HepG2 (cell line): ENCODE results near the gene CYSTM1. TPM values are rescaled to one million over a fixed set of nuclear protein-coding genes. Genes with fewer than 3 reads are reported as not detected.
A peak's percentile ranks its signal among the peaks of the same experiment; 100 is the strongest.

Source experiments
- AKNA ChIP-seq: sonication (generic); formaldehyde crosslinking; IDR thresholded peaks from 2 replicates; pipeline ENCODE4 v1.4.0; 2020; ENCODE audit warnings: missing genetic modification reagents, borderline replicate concordance
- ATF7 ChIP-seq, 2 experiments: fragments of 450-650 bp in 1 of 2; sonication (generic) in 1 of 2; formaldehyde crosslinking in 1 of 2; IDR thresholded peaks; 2 replicates each; pipeline versions ENCODE4 v1.4.0 to v1.6.1; 2016 to 2020; ENCODE audit warnings: antibody characterized with exemption in 1 of 2, mild to moderate bottlenecking in 1 of 2, missing genetic modification reagents in 1 of 2
- BCLAF1 ChIP-seq: fragments of 450-650 bp; IDR thresholded peaks from 2 replicates; pipeline ENCODE4 v1.6.1; 2017; ENCODE audit warnings: mild to moderate bottlenecking
- FOSL2 ChIP-seq: sonication (generic); formaldehyde crosslinking; IDR thresholded peaks from 2 replicates; pipeline ENCODE4 v1.4.0; 2020; ENCODE audit warnings: missing genetic modification reagents
- GFI1 ChIP-seq: sonication (generic); formaldehyde crosslinking; IDR thresholded peaks from 2 replicates; pipeline ENCODE4 v1.5.0; 2020; ENCODE audit warnings: missing genetic modification reagents, mild to moderate bottlenecking, borderline replicate concordance
- MIXL1 ChIP-seq: IDR thresholded peaks from 2 replicates; pipeline ENCODE4 v1.6.1; 2016
- NR2F6 ChIP-seq, 2 experiments: IDR thresholded peaks; 2 replicates each; pipeline ENCODE4 v1.6.1; 2016; ENCODE audit warnings: antibody characterized with exemption in 1 of 2, mild to moderate bottlenecking in 1 of 2
- POLR2AphosphoS5 ChIP-seq: IDR thresholded peaks from 2 replicates; pipeline ENCODE4 v1.6.1; 2012; ENCODE audit warnings: low read depth, low read length
- YEATS4 ChIP-seq: sonication (generic); formaldehyde crosslinking; IDR thresholded peaks from 2 replicates; pipeline ENCODE4 v1.4.0; 2020; ENCODE audit warnings: missing genetic modification reagents, borderline replicate concordance
- ZBED4 ChIP-seq: sonication (generic); formaldehyde crosslinking; IDR thresholded peaks from 2 replicates; pipeline ENCODE4 v1.4.0; 2020; ENCODE audit warnings: missing genetic modification reagents, borderline replicate concordance
- ZFP91 ChIP-seq: sonication (generic); formaldehyde crosslinking; IDR thresholded peaks from 2 replicates; pipeline ENCODE4 v1.9.0; 2022; ENCODE audit warnings: missing genetic modification reagents, mild to moderate bottlenecking, borderline replicate concordance
- ZIK1 ChIP-seq: sonication (generic); formaldehyde crosslinking; IDR thresholded peaks from 2 replicates; pipeline ENCODE4 v1.5.0; 2020; ENCODE audit warnings: mild to moderate bottlenecking, low read depth, missing genetic modification reagents, borderline replicate concordance
- ZNF549 ChIP-seq: sonication (generic); formaldehyde crosslinking; IDR thresholded peaks from 2 replicates; pipeline ENCODE4 v1.5.0; 2020; ENCODE audit warnings: missing genetic modification reagents
- polyA plus RNA-seq, 8 experiments: library from polyadenylated mRNA; depleted of rRNA in 3 of 8; stranded (reverse) in 7 of 8; unstranded in 1 of 8; fragments of >200 nt; fragmentation: Illumina TruSeq in 4 of 8; extraction: Trizol in 4 of 8; gene quantifications; 2 replicates each; pipeline versions ENCODE4 v1.2.1 to v1.2.3, GENCODE V29; 2011 to 2016; ENCODE audit warnings: low read depth in 4 of 8, missing spikeins in 1 of 8, mixed read lengths in 1 of 8; ENCODE audit not compliant: insufficient read depth in 1 of 8
- total RNA-seq, 5 experiments: library from RNA; depleted of rRNA; stranded (reverse); fragments of >200 nt; fragmentation: Illumina TruSeq; extraction: Trizol; gene quantifications; 2 replicates each; pipeline ENCODE4 v1.2.3, GENCODE V29; 2016; ENCODE audit warnings: low read depth in 1 of 5

Gene CYSTM1
- total and polyA plus RNA-seq, 2 of the 13 experiments (the other 11 are each of a cell fraction or from before 2014, with no cell fraction given) = 40.0 to 73.4 TPM

GRCh38 chr5:140261403-140262171 is 86.6 kb downstream of the CYSTM1 start (continued):
- TF ChIP-seq ZBED4 (CRISPR knock-in tag) (no peak), GFI1 (CRISPR knock-in tag) (peak; percentile 79; the same call in 1 of the 2 replicates), AKNA (CRISPR knock-in tag) (no peak), ATF7 (IDR thresholded peaks at IDR 0.05) (no peak), ATF7 (CRISPR knock-in tag; IDR thresholded peaks at IDR 0.05) (no peak), ZIK1 (CRISPR knock-in tag) (no peak), BCLAF1 (no peak), YEATS4 (CRISPR knock-in tag) (no peak), ZNF549 (CRISPR knock-in tag) (no peak), POLR2AphosphoS5 (no peak), MIXL1 (0 out of 2 replicates have a peak, but pooled peaks have one; percentile 19), NR2F6 (IDR thresholded peaks at IDR 0.05) (0 out of 2 replicates have a peak, but pooled peaks have one; percentile 20), NR2F6 (CRISPR knock-in tag; IDR thresholded peaks at IDR 0.05) (no peak), FOSL2 (CRISPR knock-in tag) (peak; percentile 95), ZFP91 (no peak)
